ENCODE data around the gene RRAS2. TPM values are rescaled to one million over a fixed set of nuclear protein-coding genes. Genes with fewer than 3 reads are reported as not detected.

Gene RRAS2
- total RNA-seq, 4 donors from 2014 or later, result 44.0 to 110 (median 69.5) TPM

DNA sequence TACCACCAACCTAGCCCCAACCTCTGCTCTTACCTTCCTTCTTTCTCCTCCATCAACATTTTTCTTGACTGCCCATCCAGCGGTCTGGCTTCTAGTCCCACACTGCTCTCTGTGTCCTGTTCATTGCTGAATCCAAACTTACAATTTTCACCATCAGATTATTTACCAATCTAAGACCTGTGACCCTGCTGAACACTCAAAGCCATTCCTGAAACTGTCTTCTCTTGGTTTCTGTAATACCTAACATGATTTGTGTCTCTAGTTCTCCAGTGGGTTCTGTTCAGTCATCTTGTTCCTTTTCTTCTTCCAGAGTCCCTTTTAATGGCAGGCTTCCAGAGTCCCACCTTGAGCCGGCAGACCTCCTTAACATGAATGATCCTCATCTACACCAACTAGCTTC, 24.1 kb downstream of the RRAS2 start:
- 87 to 96% methylated on average over 2 of the region's 2 CpGs for WGBS, 2 donors (ENCODE audit: low coverage in 1 of 2)
- no peak for TF ChIP-seq EP300 (IDR thresholded peaks at IDR 0.05)
- TF ChIP-seq POLR2A (IDR thresholded peaks at IDR 0.05), result no peak
- no peak for TF ChIP-seq POLR2AphosphoS5 (IDR thresholded peaks at IDR 0.05)
- H3K27ac ChIP-seq, result no peak overlapping the region

DNA sequence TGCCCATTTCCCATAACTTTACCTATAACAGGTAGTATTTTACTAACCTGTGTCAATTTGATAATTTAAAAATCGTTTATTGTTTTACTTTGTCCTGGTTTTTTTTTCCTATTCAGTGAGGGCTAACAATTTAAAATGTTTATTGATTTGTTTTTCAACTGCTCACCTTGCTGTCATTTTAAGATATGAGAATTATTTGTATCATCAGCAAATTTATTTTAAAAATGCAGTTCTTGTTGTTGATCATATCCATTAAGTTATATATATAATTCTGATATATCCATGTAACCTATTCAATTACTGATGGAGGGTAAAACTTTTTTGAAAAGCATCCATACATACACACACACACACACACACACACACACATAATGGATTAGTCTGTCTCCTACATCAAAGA, 24.8 kb downstream of the RRAS2 start:
- TF ChIP-seq, protein P1, sequence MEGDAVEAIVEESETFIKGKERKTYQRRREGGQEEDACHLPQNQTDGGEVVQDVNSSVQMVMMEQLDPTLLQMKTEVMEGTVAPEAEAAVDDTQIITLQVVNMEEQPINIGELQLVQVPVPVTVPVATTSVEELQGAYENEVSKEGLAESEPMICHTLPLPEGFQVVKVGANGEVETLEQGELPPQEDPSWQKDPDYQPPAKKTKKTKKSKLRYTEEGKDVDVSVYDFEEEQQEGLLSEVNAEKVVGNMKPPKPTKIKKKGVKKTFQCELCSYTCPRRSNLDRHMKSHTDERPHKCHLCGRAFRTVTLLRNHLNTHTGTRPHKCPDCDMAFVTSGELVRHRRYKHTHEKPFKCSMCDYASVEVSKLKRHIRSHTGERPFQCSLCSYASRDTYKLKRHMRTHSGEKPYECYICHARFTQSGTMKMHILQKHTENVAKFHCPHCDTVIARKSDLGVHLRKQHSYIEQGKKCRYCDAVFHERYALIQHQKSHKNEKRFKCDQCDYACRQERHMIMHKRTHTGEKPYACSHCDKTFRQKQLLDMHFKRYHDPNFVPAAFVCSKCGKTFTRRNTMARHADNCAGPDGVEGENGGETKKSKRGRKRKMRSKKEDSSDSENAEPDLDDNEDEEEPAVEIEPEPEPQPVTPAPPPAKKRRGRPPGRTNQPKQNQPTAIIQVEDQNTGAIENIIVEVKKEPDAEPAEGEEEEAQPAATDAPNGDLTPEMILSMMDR (IDR thresholded peaks at IDR 0.05), result no peak
- TF ChIP-seq POLR2AphosphoS5 (IDR thresholded peaks at IDR 0.05) (no peak), POLR2A (IDR thresholded peaks at IDR 0.05) (no peak), EP300 (IDR thresholded peaks at IDR 0.05) (no peak)
- no peak overlapping the region for H3K4me3 ChIP-seq
- H3K4me1 ChIP-seq, result peaks cover 0 to 15% (median 0%) of the 10 kb centered on the region in 3 donors
- peaks cover 0 to 10% (median 0%) of the 10 kb centered on the region in 3 donors for H3K9me3 ChIP-seq
- ATAC-seq, result no peak
- H3K27ac ChIP-seq, result no peak overlapping the region
- no peaks in the 10 kb centered on the region for H3K36me3 ChIP-seq
- WGBS, 2 donors (ENCODE audit: low coverage in 1 of 2), result 84 to 100% methylated on average over 1 of the region's 1 CpG
- H3K27me3 ChIP-seq, result no peaks in the 10 kb centered on the region

More for the DNA sequence above, 24.1 kb downstream of the RRAS2 start:
- ATAC-seq, result no peak
- Histone ChIP-seq H3K4me1 (peaks cover 0 to 15% (median 0%) of the 10 kb centered on the region in 3 donors), H3K36me3 (no peaks in the 10 kb centered on the region), H3K4me3 (no peak overlapping the region), H3K9me3 (peaks cover 0 to 10% (median 0%) of the 10 kb centered on the region in 3 donors), H3K27me3 (no peaks in the 10 kb centered on the region)

DNA sequence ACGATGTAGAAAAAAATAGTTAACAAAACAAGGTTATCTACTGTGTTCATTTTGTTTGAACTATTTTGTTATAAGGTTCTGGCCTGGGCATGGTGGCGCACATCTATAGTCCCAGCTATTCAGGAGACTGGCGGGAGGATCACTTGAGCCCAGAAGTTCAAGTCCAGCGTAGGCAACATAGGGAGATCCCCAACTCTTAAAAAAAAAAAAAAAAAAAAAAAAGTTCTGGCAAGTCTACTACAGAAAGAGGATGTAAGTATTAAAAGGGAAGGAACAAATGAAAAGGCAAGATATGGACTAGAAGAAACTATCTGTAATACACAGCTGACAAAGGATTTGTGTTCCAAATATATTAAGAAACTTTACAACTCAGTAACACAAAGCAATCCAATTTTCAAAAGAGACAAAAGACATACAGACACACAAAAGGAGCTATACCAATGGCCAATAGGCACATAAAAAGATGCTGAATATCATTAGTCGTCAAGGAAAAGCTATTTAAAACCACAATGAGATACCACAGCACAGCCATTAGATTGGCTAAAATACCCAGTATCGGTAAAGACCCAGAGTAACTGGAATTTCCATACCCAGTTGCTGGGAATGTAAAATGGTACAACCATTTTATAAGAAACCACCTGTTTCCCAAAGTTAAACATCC, 27.4 kb downstream of the RRAS2 start:
- WGBS, 2 donors (ENCODE audit: low coverage in 1 of 2), result 81 to 92% methylated on average over 6 of the region's 6 CpGs
- no peak overlapping the region for H3K4me3 ChIP-seq
- H3K27ac ChIP-seq, result no peak overlapping the region
- no peaks in the 10 kb centered on the region for H3K27me3 ChIP-seq
- no peak for TF ChIP-seq POLR2AphosphoS5 (IDR thresholded peaks at IDR 0.05)
- TF ChIP-seq POLR2A (IDR thresholded peaks at IDR 0.05), result no peak
- TF ChIP-seq, protein P1 (IDR thresholded peaks at IDR 0.05), result no peak
- TF ChIP-seq EP300 (IDR thresholded peaks at IDR 0.05), result no peak
- peaks cover 0 to 15% (median 0%) of the 10 kb centered on the region in 3 donors for H3K4me1 ChIP-seq
- H3K36me3 ChIP-seq, result no peaks in the 10 kb centered on the region
- H3K9me3 ChIP-seq, result peaks cover 0 to 3% (median 0%) of the 10 kb centered on the region in 3 donors
- no peak for ATAC-seq

DNA sequence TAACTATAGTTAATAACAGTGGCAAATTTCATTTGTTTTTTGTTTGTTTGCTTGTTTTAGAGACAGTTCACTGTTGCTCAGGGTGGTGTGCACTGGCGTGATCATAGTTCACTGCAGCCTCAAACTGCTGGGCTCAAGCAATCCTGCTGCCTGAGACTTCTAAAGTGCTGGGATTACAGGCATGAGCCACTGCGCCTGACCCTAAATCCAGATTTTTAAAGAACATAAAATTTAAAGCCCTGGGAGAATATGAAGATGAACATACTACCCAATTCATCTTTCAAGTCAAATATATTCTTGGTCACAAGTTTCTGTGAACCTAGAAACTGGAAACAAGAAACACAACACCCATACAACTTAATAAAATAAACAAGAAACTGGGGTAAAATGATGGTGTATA, 28.1 kb downstream of the RRAS2 start:
- H3K27ac ChIP-seq, result no peak overlapping the region
- TF ChIP-seq EP300 (IDR thresholded peaks at IDR 0.05) (no peak), POLR2AphosphoS5 (IDR thresholded peaks at IDR 0.05) (no peak), POLR2A (IDR thresholded peaks at IDR 0.05) (no peak)
- TF ChIP-seq, protein P1 (IDR thresholded peaks at IDR 0.05), result no peak
- ATAC-seq, result no peak
- H3K27me3 ChIP-seq, result no peaks in the 10 kb centered on the region
- no peaks in the 10 kb centered on the region for H3K9me3 ChIP-seq
- 100% methylated on average over 2 of the region's 2 CpGs for WGBS, 2 donors (ENCODE audit: low coverage in 1 of 2)
- H3K4me3 ChIP-seq, result no peak overlapping the region
- H3K4me1 ChIP-seq, result peaks cover 0 to 14% (median 0%) of the 10 kb centered on the region in 3 donors
- no peaks in the 10 kb centered on the region for H3K36me3 ChIP-seq

DNA sequence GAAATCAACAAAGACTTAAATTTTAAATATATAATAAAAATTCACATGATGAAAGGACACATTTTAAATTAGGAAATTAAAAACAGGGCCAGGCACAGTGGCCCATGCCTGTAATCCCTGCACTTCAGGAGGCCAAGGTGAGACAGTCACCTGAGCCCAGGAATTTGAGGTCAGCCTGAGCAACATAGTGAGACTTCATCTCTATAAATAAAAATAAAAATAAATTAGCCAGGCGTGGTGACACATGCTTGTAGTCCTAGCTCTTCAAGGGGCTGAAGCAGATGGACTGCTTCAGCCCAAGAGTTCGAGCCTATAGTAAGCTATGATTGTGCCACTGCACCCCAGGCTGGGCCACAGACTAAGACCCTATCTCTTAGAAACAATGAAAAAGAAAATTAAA, 29.3 kb downstream of the RRAS2 start:
- no peaks in the 10 kb centered on the region for H3K27me3 ChIP-seq
- WGBS, 2 donors (ENCODE audit: low coverage in 1 of 2), result 93 to 100% methylated on average over 1 to 2 of the region's 2 CpGs
- H3K4me3 ChIP-seq, result no peak overlapping the region
- ATAC-seq, result no peak
- no peaks in the 10 kb centered on the region for H3K9me3 ChIP-seq
- TF ChIP-seq POLR2AphosphoS5 (IDR thresholded peaks at IDR 0.05) (no peak), POLR2A (IDR thresholded peaks at IDR 0.05) (no peak), EP300 (IDR thresholded peaks at IDR 0.05) (no peak)
- TF ChIP-seq, protein P1 (IDR thresholded peaks at IDR 0.05), result no peak
- H3K36me3 ChIP-seq, result no peaks in the 10 kb centered on the region
- H3K4me1 ChIP-seq, result peaks cover 0 to 7% (median 0%) of the 10 kb centered on the region in 3 donors
- H3K27ac ChIP-seq, result no peak overlapping the region

Measured in gastroesophageal sphincter (tissue), 4 donors.